OCI-LY7 (cell line): ENCODE data around the gene WNT16. TPM values are rescaled to one million over a fixed set of nuclear protein-coding genes. Genes with fewer than 3 reads are reported as not detected.

Source experiments
- BruUV-seq: library from RNA; stranded (reverse); fragments of 400-500 nt; replicated peaks from 2 replicates; lab custom pipeline; 2021; lab: Mats Ljungman, UMichigan
- CTCF ChIA-PET: fragments of 300-600 bp; sonication (Branson Sonifier 250); formaldehyde crosslinking; loops from one replicate; lab custom pipeline; 2022; ENCODE audit warnings: antibody characterized with exemption; ENCODE audit not compliant: unreplicated experiment; lab: Charles Lee
- POLR2A ChIA-PET: fragments of 300-600 bp; sonication (Branson Sonifier 250); formaldehyde crosslinking; loops from one replicate; lab custom pipeline; 2022; ENCODE audit warnings: antibody characterized with exemption; lab: Charles Lee
- DNase-seq: peaks from one replicate; pipeline ENCODE4 v3.0.0-alpha.2; 2015; ENCODE audit warnings: low spot score
- H2AFZ ChIP-seq: fragments of 200-600 bp; sonication (generic), shearing (Covaris generic); 2 replicates; pipeline ENCODE4 v1.6.1; 2014; ENCODE audit warnings: mild to moderate bottlenecking, antibody characterized with exemption, low read length, moderate library complexity
- H3K27ac ChIP-seq: fragments of 200-600 bp; sonication (generic); 2 replicates; pipeline ENCODE4 v1.5.1; 2014; ENCODE audit warnings: mixed run types, low read depth, mild to moderate bottlenecking, moderate library complexity, low read length, inconsistent platforms; ENCODE audit not compliant: poor library complexity, severe bottlenecking
- H3K36me3 ChIP-seq: fragments of 200-600 bp; sonication (generic); 2 replicates; pipeline ENCODE4 v1.6.1; 2014; ENCODE audit warnings: mild to moderate bottlenecking, antibody characterized with exemption, low read length, moderate library complexity, mixed read lengths; ENCODE audit not compliant: insufficient read depth
- H3K4me1 ChIP-seq: fragments of 200-600 bp; sonication (generic); 2 replicates; pipeline ENCODE4 v1.5.1; 2014; ENCODE audit warnings: mild to moderate bottlenecking, low read length; ENCODE audit not compliant: insufficient read depth, poor library complexity, severe bottlenecking
- H3K4me2 ChIP-seq: fragments of 200-600 bp; sonication (generic); 2 replicates; pipeline ENCODE4 v1.6.1; 2014; ENCODE audit warnings: mild to moderate bottlenecking, low read length
- H3K4me3 ChIP-seq: fragments of 200-600 bp; sonication (generic); 2 replicates; pipeline ENCODE4 v1.5.1; 2014; ENCODE audit warnings: mild to moderate bottlenecking, low read depth, low read length; ENCODE audit not compliant: poor library complexity, severe bottlenecking
- H3K79me2 ChIP-seq: fragments of 200-600 bp; sonication (generic); 2 replicates; pipeline ENCODE4 v1.6.1; 2016; ENCODE audit warnings: low read depth, mild to moderate bottlenecking, low read length, moderate library complexity, mixed read lengths; ENCODE audit not compliant: insufficient read depth
- H3K9me2 ChIP-seq: fragments of 200-600 bp; sonication (generic); 2 replicates; pipeline ENCODE4 v1.6.1; 2016; ENCODE audit warnings: mild to moderate bottlenecking, low read length, mixed read lengths; ENCODE audit not compliant: insufficient read depth
- H3K9me3 ChIP-seq: fragments of 200-600 bp; sonication (generic); 2 replicates; pipeline ENCODE4 v1.6.1; 2014; ENCODE audit warnings: mild to moderate bottlenecking, mixed run types, low read length, mixed read lengths
- H4K20me1 ChIP-seq: fragments of 200-600 bp; sonication (generic); 2 replicates; pipeline ENCODE4 v1.6.1; 2014; ENCODE audit warnings: mild to moderate bottlenecking, antibody characterized with exemption, low read length, moderate library complexity, mixed read lengths; ENCODE audit not compliant: insufficient read depth
- EZH2phosphoT487 ChIP-seq: fragments of 200-600 bp; sonication (generic); IDR thresholded peaks from 2 replicates; pipeline ENCODE4 v1.6.1; 2018; ENCODE audit warnings: low read depth, borderline replicate concordance, mild to moderate bottlenecking, mixed run types, antibody characterized with exemption, low read length, moderate library complexity, mixed read lengths
- intact Hi-C: fragments of 100-400 bp; cut with micrococcal nuclease; formaldehyde crosslinking; loops from one replicate; pipeline ENCODE4 v1.10.0; 2022; ENCODE audit not compliant: unreplicated experiment
- total RNA-seq, 2 experiments: library from RNA; depleted of rRNA in 1 of 2; stranded (reverse); fragments of >200 nt in 1 of 2; shearing (Covaris generic) in 1 of 2; gene quantifications; 2 replicates each; pipeline ENCODE4 v1.2.3, GENCODE V29; 2014 to 2022
- TF ChIP-seq, protein P1 (sequence below): fragments of 200-600 bp; sonication (generic); conservative IDR thresholded peaks from 2 replicates; pipeline ENCODE4 v1.5.1; 2014; ENCODE audit warnings: mild to moderate bottlenecking, antibody characterized with exemption, low read length, moderate library complexity, mixed read lengths

Gene WNT16
- total RNA-seq, 2 experiments from 2014 or later: not detected

DNA sequence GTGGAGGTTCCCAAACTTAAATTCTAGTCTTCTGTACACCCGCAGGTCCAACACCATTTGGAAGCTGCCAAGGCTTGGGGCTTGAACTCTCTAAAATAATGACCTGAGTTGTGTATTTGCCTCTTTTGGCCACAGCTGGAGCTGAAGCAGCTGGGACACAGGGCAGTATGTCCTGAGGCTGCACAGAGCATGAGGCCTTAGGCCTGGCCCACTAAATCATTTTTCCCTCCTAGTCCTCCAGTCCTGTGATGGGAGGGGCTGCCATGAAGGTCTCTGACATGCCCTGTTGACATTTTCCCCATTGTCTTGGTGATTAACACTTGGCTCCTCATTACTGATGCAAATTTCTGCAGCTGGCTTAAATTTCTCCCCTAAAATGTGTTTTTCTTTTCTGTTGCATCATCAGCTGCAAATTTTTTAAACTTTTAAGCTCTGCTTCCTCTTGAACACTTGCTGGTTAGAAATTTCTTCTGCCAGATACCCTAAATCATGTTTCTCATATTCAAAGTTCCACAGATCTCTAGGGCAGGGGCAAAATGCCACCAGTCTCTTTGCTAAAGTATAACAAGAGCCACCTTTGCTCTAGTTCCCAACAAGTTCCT is 43.6 kb upstream of the WNT16 start:
- no peak for TF ChIP-seq EZH2phosphoT487
- TF ChIP-seq, protein P1, sequence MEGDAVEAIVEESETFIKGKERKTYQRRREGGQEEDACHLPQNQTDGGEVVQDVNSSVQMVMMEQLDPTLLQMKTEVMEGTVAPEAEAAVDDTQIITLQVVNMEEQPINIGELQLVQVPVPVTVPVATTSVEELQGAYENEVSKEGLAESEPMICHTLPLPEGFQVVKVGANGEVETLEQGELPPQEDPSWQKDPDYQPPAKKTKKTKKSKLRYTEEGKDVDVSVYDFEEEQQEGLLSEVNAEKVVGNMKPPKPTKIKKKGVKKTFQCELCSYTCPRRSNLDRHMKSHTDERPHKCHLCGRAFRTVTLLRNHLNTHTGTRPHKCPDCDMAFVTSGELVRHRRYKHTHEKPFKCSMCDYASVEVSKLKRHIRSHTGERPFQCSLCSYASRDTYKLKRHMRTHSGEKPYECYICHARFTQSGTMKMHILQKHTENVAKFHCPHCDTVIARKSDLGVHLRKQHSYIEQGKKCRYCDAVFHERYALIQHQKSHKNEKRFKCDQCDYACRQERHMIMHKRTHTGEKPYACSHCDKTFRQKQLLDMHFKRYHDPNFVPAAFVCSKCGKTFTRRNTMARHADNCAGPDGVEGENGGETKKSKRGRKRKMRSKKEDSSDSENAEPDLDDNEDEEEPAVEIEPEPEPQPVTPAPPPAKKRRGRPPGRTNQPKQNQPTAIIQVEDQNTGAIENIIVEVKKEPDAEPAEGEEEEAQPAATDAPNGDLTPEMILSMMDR: no peak
- Histone ChIP-seq H3K9me3 (peaks cover 5% of the 10 kb centered on the region; the same call in 1 of the 2 replicates), H2AFZ (no peak overlapping the region), H3K79me2 (no peaks in the 10 kb centered on the region), H3K36me3 (no peaks in the 10 kb centered on the region; the same call in 1 of the 2 replicates), H4K20me1 (no peaks in the 10 kb centered on the region), H3K27ac (no peak overlapping the region), H3K9me2 (no peaks in the 10 kb centered on the region), H3K4me2 (no peak overlapping the region), H3K4me3 (no peak overlapping the region), H3K4me1 (no peaks in the 10 kb centered on the region)
- BruUV-seq: no TSS peak
- CTCF ChIA-PET: no interaction called here
- intact Hi-C loops: no loop called here
- DNase-seq: no peak
- POLR2A ChIA-PET: no interaction called here

DNA sequence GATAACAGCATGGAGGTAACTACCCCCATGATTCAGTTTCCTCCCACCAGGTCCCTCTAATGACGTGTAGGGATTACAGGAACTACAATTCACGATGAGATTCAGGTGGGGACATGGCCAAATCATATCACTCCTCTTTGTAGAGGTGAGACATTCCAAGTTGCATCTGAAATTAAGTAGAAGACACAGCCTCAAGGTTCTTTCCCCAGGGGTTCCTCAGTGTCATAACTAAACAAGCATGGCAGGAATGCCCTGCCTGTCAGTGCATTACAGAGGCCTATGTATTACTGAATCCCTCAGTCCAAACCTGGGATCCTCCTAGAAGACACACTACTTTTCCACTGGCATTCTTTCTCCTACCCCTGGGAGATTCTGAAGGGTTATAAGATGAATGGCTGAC is 42.6 kb upstream of the WNT16 start:
- peaks cover 5% of the 10 kb centered on the region; the same call in 1 of the 2 replicates for H3K9me3 ChIP-seq
- H3K4me2 ChIP-seq: no peak overlapping the region
- H3K27ac ChIP-seq: no peak overlapping the region
- H3K9me2 ChIP-seq: no peaks in the 10 kb centered on the region
- POLR2A ChIA-PET: no interaction called here
- no peaks in the 10 kb centered on the region for H4K20me1 ChIP-seq
- no peaks in the 10 kb centered on the region for H3K79me2 ChIP-seq
- no TSS peak for BruUV-seq
- H3K4me3 ChIP-seq: no peak overlapping the region
- H3K36me3 ChIP-seq: no peaks in the 10 kb centered on the region; the same call in 1 of the 2 replicates
- TF ChIP-seq, protein P1: no peak
- TF ChIP-seq EZH2phosphoT487: no peak
- intact Hi-C loops: no loop called here
- H2AFZ ChIP-seq: no peak overlapping the region
- CTCF ChIA-PET: no interaction called here
- no peaks in the 10 kb centered on the region for H3K4me1 ChIP-seq
- no peak for DNase-seq
